NT2/D1 (cell line): ENCODE data around the gene CCDC69.

Experiments
- SUZ12 ChIP-seq: IDR thresholded peaks from 2 replicates; pipeline ENCODE4 v1.6.1; 2011; ENCODE audit not compliant: insufficient read length, insufficient read depth; ENCODE audit errors: extremely low read depth
- YY1 ChIP-seq: IDR thresholded peaks from 2 replicates; pipeline ENCODE4 v1.6.1; 2011; ENCODE audit not compliant: insufficient read length, insufficient read depth
- ZNF274 ChIP-seq: IDR thresholded peaks from 2 replicates; pipeline ENCODE4 v1.6.1; 2011; ENCODE audit warnings: mild to moderate bottlenecking, low read depth, low read length

GRCh38 chr5:151156507-151157420 is 67.1 kb downstream of the CCDC69 start:
- TF ChIP-seq YY1 (no peak), ZNF274 (no peak), SUZ12 (no peak)
